ENCODE data around the gene TLE4. TPM values are rescaled to one million over a fixed set of nuclear protein-coding genes. Genes with fewer than 3 reads are reported as not detected.

The TLE4 gene
- total and polyA plus RNA-seq, 2 experiments from 2014 or later: 45.8 to 72.9 TPM

DNA sequence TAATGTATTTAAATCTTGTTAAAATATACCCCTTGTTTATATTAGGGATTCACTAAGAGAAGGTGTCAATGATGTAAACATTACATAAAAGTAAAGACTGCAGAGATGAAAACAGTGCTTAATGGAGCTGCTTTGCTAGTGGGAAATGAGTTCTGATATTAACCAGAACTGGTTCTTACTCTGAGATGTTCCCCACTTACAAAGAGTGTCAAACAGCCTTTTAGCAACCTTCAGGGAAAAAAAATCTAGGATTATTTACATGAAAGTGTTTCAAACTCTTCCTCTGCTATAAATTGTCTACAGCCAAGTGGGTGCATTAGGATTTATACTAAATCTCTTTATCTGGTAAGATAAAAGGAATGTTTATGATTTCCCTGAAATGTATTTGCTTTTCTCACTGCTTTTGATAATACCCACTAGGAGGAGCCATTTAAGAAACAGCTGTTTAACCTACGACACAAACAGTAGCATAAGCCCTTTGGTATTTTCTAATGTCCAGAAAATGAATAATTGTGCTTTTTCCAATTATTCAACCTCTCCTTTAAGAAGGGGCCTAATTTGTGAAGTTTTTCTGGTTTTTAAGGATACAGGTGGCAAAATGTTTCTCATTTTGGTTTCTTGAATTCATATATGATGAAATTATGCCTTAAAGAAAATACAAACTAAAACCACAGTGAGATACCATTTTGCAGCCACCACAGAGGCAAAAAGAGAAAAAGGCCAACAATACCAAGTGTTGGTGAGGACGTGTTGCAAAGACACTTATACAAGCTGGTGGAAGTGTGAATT lies 186.3 kb downstream of the TLE4 start:
- TF ChIP-seq CREB1 (CRISPR knock-in tag; IDR thresholded peaks at IDR 0.05; ENCODE audit: low read depth): no peak
- TF ChIP-seq, protein P1, sequence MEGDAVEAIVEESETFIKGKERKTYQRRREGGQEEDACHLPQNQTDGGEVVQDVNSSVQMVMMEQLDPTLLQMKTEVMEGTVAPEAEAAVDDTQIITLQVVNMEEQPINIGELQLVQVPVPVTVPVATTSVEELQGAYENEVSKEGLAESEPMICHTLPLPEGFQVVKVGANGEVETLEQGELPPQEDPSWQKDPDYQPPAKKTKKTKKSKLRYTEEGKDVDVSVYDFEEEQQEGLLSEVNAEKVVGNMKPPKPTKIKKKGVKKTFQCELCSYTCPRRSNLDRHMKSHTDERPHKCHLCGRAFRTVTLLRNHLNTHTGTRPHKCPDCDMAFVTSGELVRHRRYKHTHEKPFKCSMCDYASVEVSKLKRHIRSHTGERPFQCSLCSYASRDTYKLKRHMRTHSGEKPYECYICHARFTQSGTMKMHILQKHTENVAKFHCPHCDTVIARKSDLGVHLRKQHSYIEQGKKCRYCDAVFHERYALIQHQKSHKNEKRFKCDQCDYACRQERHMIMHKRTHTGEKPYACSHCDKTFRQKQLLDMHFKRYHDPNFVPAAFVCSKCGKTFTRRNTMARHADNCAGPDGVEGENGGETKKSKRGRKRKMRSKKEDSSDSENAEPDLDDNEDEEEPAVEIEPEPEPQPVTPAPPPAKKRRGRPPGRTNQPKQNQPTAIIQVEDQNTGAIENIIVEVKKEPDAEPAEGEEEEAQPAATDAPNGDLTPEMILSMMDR (conservative IDR thresholded peaks at IDR 0.05; ENCODE audit: low read depth in 2 of 2): peak; percentile 54 to 68
- no peaks in the 10 kb centered on the region for H4K20me1 ChIP-seq (replicated peaks; ENCODE audit: insufficient read depth)
- peaks cover 4% of the 10 kb centered on the region; the same call in 2 of the 3 replicates for H3K9me3 Mint-ChIP-seq

DNA sequence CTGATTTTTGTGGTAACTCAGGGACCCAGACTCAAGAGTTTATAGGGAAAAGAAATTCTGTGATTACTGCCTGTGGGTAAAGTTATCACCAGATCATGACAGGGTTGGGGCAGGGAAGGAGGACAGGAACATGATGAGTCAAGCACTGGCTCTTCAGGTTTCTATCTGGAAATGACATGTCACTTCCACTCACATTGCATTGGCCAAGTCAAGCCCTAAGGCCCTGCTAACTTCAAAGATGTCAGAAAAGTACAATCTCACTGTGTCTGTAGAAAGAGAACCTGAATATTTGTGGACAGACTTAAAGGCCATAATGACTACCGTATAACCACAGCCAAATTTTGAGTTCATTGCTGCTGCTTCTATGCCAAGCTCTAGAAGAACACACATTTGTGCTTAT lies 187.7 kb downstream of the TLE4 start:
- no peaks in the 10 kb centered on the region for H3K27me3 ChIP-seq (ENCODE audit: insufficient read depth)
- no peaks in the 10 kb centered on the region for H3K9me3 Mint-ChIP-seq
- no peak for ATAC-seq
- H3K36me3 ChIP-seq (ENCODE audit: insufficient read depth): no peaks in the 10 kb centered on the region
- no peak overlapping the region for H3K4me3 Mint-ChIP-seq
- H3K4me1 ChIP-seq (ENCODE audit: insufficient read depth): no peaks in the 10 kb centered on the region
- no peak overlapping the region for H3K4me2 ChIP-seq
- H3F3A ChIP-seq (replicated peaks; ENCODE audit: low read depth): no peaks in the 10 kb centered on the region
- peaks cover 3% of the 10 kb centered on the region; the same call in 1 of the 3 replicates for H3K36me3 Mint-ChIP-seq (ENCODE audit: low read depth)
- H3K4me1 Mint-ChIP-seq: no peaks in the 10 kb centered on the region
- H3K27ac Mint-ChIP-seq: no peak overlapping the region
- peaks cover 1% of the 10 kb centered on the region for H3K27me3 Mint-ChIP-seq (ENCODE audit: insufficient read depth, low read depth, poor library complexity)
- H4K20me1 ChIP-seq (replicated peaks; ENCODE audit: insufficient read depth): no peaks in the 10 kb centered on the region
- H2AFZ ChIP-seq: no peak overlapping the region
- H3K9me2 ChIP-seq (ENCODE audit: insufficient read depth): peaks cover 11% of the 10 kb centered on the region; the same call in 1 of the 2 replicates
- no peak overlapping the region for H3K4me3 ChIP-seq
- H3K79me2 ChIP-seq (replicated peaks; ENCODE audit: insufficient read depth): no peaks in the 10 kb centered on the region
- DNase-seq (ENCODE audit: low spot score): no peak
- no peak overlapping the region for H3K27ac ChIP-seq (ENCODE audit: low read depth)
- TF ChIP-seq POLR2AphosphoS5 (IDR thresholded peaks at IDR 0.05; ENCODE audit: low read depth) (no peak), ZNF114 (CRISPR knock-in tag; IDR thresholded peaks at IDR 0.05) (no peak), EZH2 (IDR thresholded peaks at IDR 0.05; ENCODE audit: low read depth, unreplicated experiment) (no peak), NANOG (IDR thresholded peaks at IDR 0.05; ENCODE audit: borderline replicate concordance) (no peak), EZH2phosphoT487 (IDR thresholded peaks at IDR 0.05; ENCODE audit: unreplicated experiment) (no peak), STAT1 (IDR thresholded peaks at IDR 0.05; ENCODE audit: unreplicated experiment) (no peak), ZNF331 (CRISPR knock-in tag; IDR thresholded peaks at IDR 0.05; ENCODE audit: low read depth) (no peak), JUNB (IDR thresholded peaks at IDR 0.05; ENCODE audit: unreplicated experiment) (no peak)
- TF ChIP-seq, protein P2, sequence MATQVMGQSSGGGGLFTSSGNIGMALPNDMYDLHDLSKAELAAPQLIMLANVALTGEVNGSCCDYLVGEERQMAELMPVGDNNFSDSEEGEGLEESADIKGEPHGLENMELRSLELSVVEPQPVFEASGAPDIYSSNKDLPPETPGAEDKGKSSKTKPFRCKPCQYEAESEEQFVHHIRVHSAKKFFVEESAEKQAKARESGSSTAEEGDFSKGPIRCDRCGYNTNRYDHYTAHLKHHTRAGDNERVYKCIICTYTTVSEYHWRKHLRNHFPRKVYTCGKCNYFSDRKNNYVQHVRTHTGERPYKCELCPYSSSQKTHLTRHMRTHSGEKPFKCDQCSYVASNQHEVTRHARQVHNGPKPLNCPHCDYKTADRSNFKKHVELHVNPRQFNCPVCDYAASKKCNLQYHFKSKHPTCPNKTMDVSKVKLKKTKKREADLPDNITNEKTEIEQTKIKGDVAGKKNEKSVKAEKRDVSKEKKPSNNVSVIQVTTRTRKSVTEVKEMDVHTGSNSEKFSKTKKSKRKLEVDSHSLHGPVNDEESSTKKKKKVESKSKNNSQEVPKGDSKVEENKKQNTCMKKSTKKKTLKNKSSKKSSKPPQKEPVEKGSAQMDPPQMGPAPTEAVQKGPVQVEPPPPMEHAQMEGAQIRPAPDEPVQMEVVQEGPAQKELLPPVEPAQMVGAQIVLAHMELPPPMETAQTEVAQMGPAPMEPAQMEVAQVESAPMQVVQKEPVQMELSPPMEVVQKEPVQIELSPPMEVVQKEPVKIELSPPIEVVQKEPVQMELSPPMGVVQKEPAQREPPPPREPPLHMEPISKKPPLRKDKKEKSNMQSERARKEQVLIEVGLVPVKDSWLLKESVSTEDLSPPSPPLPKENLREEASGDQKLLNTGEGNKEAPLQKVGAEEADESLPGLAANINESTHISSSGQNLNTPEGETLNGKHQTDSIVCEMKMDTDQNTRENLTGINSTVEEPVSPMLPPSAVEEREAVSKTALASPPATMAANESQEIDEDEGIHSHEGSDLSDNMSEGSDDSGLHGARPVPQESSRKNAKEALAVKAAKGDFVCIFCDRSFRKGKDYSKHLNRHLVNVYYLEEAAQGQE (IDR thresholded peaks at IDR 0.05; ENCODE audit: unreplicated experiment): no peak
- TF ChIP-seq, protein P1 (conservative IDR thresholded peaks at IDR 0.05; ENCODE audit: low read depth in 2 of 2): no peak
- TF ChIP-seq, protein P3, sequence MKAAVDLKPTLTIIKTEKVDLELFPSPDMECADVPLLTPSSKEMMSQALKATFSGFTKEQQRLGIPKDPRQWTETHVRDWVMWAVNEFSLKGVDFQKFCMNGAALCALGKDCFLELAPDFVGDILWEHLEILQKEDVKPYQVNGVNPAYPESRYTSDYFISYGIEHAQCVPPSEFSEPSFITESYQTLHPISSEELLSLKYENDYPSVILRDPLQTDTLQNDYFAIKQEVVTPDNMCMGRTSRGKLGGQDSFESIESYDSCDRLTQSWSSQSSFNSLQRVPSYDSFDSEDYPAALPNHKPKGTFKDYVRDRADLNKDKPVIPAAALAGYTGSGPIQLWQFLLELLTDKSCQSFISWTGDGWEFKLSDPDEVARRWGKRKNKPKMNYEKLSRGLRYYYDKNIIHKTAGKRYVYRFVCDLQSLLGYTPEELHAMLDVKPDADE (IDR thresholded peaks at IDR 0.05): no peak

More for the DNA sequence above, 186.3 kb downstream of the TLE4 start:
- no peak overlapping the region for H3K4me3 Mint-ChIP-seq
- H3K9me2 ChIP-seq (ENCODE audit: insufficient read depth): peaks cover 17% of the 10 kb centered on the region
- H3K27ac ChIP-seq (ENCODE audit: low read depth): no peak overlapping the region
- H3K27me3 ChIP-seq (ENCODE audit: insufficient read depth): no peaks in the 10 kb centered on the region
- peak; percentile 25 for DNase-seq (ENCODE audit: low spot score)
- peaks cover 6% of the 10 kb centered on the region; the same call in 2 of the 3 replicates for H3K36me3 Mint-ChIP-seq (ENCODE audit: low read depth)
- no peak overlapping the region for H2AFZ ChIP-seq
- H3K27ac Mint-ChIP-seq: no peak overlapping the region
- H3K4me1 ChIP-seq (ENCODE audit: insufficient read depth): no peaks in the 10 kb centered on the region
- H3K4me2 ChIP-seq: no peak overlapping the region
- H3K27me3 Mint-ChIP-seq (ENCODE audit: insufficient read depth, low read depth, poor library complexity): peaks cover 1% of the 10 kb centered on the region
- H3K4me1 Mint-ChIP-seq: no peaks in the 10 kb centered on the region
- no peaks in the 10 kb centered on the region for H3K79me2 ChIP-seq (replicated peaks; ENCODE audit: insufficient read depth)
- no peaks in the 10 kb centered on the region for H3F3A ChIP-seq (replicated peaks; ENCODE audit: low read depth)
- no peak overlapping the region for H3K4me3 ChIP-seq
- no peak for ATAC-seq
- H3K36me3 ChIP-seq (ENCODE audit: insufficient read depth): no peaks in the 10 kb centered on the region

All from GM23338 (cell line).